ENCODE results near the gene NPTXR.
A peak's percentile ranks its signal among the peaks of the same experiment; 100 is the strongest.

- TF ChIP-seq POLR2A (IDR thresholded peaks at IDR 0.05; ENCODE audit: low read depth, low read length) (no peak), FOS (IDR thresholded peaks at IDR 0.05; ENCODE audit: low read depth, low read length) (no peak), CTCF (conservative IDR thresholded peaks at IDR 0.05; ENCODE audit: low read depth, low read length) (no peak), RAD21 (IDR thresholded peaks at IDR 0.05; ENCODE audit: low read length) (no peak), USF2 (IDR thresholded peaks at IDR 0.05; ENCODE audit: low read depth, low read length) (no peak), CEBPB (IDR thresholded peaks at IDR 0.05; ENCODE audit: low read depth, low read length) (peak; percentile 91), SMC3 (IDR thresholded peaks at IDR 0.05; ENCODE audit: low read depth, low read length) (no peak), BHLHE40 (IDR thresholded peaks at IDR 0.05; ENCODE audit: low read depth, low read length) (peak; percentile 44; the same call in 1 of the 2 replicates)
These were observed 37.6 kb upstream of the NPTXR start for GRCh38 chr22:38881464-38881871.

Measured in IMR-90 (cell line).